GM21367 (cell line): ENCODE data around the gene ARCN1.
A peak's percentile ranks its signal among the peaks of the same experiment; 100 is the strongest.

Source experiments
- ATAC-seq: cut with Tn5 transposase; IDR thresholded peaks from one replicate; pipeline ENCODE4 v1.9.1; 2021; ENCODE audit not compliant: unreplicated experiment

The ARCN1 gene

GRCh38 chr11:118572061-118572980 is at the start of gene ARCN1:
Gene ARCN1, plus strand, starts transcription at chr11:118572409. Its CDS starts 139 bp downstream, at chr11:118572548.
- peak; percentile 71 for ATAC-seq

- ATAC-seq = no peak
These were observed 49.6 kb upstream of the ARCN1 start for GRCh38 chr11:118522571-118523072.

- no peak for ATAC-seq
These were observed 47.9 kb upstream of the ARCN1 start for GRCh38 chr11:118524356-118524755.

- no peak for ATAC-seq
These were observed 47.3 kb upstream of the ARCN1 start for GRCh38 chr11:118524757-118525470.

- no peak for ATAC-seq
These were observed 45.5 kb upstream of the ARCN1 start for GRCh38 chr11:118526688-118527087.

- ATAC-seq = no peak
These were observed 45.1 kb upstream of the ARCN1 start, which contains the start of gene TTC36 for GRCh38 chr11:118527109-118527508. Gene TTC36, plus strand, starts transcription at chr11:118527474. Its CDS starts 21 bp downstream, at chr11:118527495.

GRCh38 chr11:118528511-118528910 is 43.7 kb upstream of the ARCN1 start:
- ATAC-seq = no peak

GRCh38 chr11:118529584-118530175 is 42.5 kb upstream of the ARCN1 start:
- no peak for ATAC-seq

GRCh38 chr11:118530180-118530682 is 42.0 kb upstream of the ARCN1 start:
- no peak for ATAC-seq

- ATAC-seq = peak; percentile 66
These were observed 41.3 kb upstream of the ARCN1 start, which contains the start of gene TMEM25 for GRCh38 chr11:118530683-118531596. Gene TMEM25, plus strand, starts transcription at chr11:118531192. Its CDS starts 610 bp downstream, at chr11:118531802.

- ATAC-seq = no peak
These were observed 40.6 kb upstream of the ARCN1 start for GRCh38 chr11:118531597-118532084.

- no peak for ATAC-seq
These were observed 40.1 kb upstream of the ARCN1 start for GRCh38 chr11:118532091-118532490.

GRCh38 chr11:118532852-118533768 is 39.1 kb upstream of the ARCN1 start:
- no peak for ATAC-seq

GRCh38 chr11:118533769-118534729 is 38.2 kb upstream of the ARCN1 start:
- ATAC-seq = no peak

GRCh38 chr11:118535261-118535660 is 36.9 kb upstream of the ARCN1 start:
- no peak for ATAC-seq

- ATAC-seq = no peak
These were observed 35.5 kb upstream of the ARCN1 start for GRCh38 chr11:118536726-118537125.

GRCh38 chr11:118537409-118537980 is 34.7 kb upstream of the ARCN1 start:
- ATAC-seq = no peak
